GM06990 (cell line): ENCODE results near the gene CEP164.

Experiments
- DNase-seq: peaks from one replicate; pipeline ENCODE4 v3.0.0-alpha.2; 2011; ENCODE audit not compliant: insufficient read length; ENCODE audit errors: extremely low read depth
- H3K27me3 ChIP-seq: replicated peaks from 2 replicates; pipeline ENCODE4 v1.6.0; 2011; ENCODE audit warnings: low read length; ENCODE audit not compliant: control insufficient read depth, insufficient read depth
- H3K36me3 ChIP-seq: 2 replicates; pipeline ENCODE4 v1.5.1; 2011; ENCODE audit warnings: low read length; ENCODE audit not compliant: control insufficient read depth, insufficient read depth
- H3K4me3 ChIP-seq: replicated peaks from 2 replicates; pipeline ENCODE4 v1.5.1; 2011; ENCODE audit warnings: low read depth, mild to moderate bottlenecking, control low read depth, low read length
- TF ChIP-seq, protein P1 (sequence below): IDR thresholded peaks from 2 replicates; pipeline ENCODE4 v1.5.1; 2011; ENCODE audit warnings: low read length, control low read depth, mild to moderate bottlenecking, inconsistent platforms; ENCODE audit not compliant: insufficient read depth, poor library complexity, severe bottlenecking

The CEP164 gene

GRCh38 chr11:117333917-117334316, 6.3 kb downstream of the CEP164 start:
- peaks cover 2% of the 10 kb centered on the region for H3K36me3 ChIP-seq
- H3K27me3 ChIP-seq, result no peaks in the 10 kb centered on the region
- H3K4me3 ChIP-seq, result no peak overlapping the region
- DNase-seq, result no peak
- TF ChIP-seq, protein P1, sequence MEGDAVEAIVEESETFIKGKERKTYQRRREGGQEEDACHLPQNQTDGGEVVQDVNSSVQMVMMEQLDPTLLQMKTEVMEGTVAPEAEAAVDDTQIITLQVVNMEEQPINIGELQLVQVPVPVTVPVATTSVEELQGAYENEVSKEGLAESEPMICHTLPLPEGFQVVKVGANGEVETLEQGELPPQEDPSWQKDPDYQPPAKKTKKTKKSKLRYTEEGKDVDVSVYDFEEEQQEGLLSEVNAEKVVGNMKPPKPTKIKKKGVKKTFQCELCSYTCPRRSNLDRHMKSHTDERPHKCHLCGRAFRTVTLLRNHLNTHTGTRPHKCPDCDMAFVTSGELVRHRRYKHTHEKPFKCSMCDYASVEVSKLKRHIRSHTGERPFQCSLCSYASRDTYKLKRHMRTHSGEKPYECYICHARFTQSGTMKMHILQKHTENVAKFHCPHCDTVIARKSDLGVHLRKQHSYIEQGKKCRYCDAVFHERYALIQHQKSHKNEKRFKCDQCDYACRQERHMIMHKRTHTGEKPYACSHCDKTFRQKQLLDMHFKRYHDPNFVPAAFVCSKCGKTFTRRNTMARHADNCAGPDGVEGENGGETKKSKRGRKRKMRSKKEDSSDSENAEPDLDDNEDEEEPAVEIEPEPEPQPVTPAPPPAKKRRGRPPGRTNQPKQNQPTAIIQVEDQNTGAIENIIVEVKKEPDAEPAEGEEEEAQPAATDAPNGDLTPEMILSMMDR, result no peak

DNA sequence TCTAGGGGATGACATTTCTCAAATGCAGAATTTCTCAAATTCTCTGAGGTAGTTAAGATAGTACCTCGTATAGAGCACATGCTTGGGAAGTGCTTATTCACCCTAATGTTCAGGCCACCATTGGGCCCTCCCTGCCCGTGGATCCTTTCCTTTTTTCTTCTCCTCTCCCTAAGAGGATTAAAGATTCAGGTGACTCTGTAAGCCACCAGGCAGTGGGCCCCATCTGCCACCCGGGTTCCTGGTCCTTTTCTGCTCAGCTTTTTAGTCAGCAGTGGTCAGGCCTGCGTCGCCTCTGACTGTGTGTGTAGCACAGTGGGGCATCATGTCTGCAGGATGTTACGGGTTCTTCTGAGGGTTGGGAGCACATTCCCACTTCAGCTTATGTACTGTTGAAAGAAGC, 7.2 kb downstream of the CEP164 start:
- TF ChIP-seq, protein P1, result no peak
- H3K27me3 ChIP-seq, result no peaks in the 10 kb centered on the region
- peaks cover 2% of the 10 kb centered on the region for H3K36me3 ChIP-seq
- no peak overlapping the region for H3K4me3 ChIP-seq
- no peak for DNase-seq

GRCh38 chr11:117335399-117335798, 7.7 kb downstream of the CEP164 start:
- Histone ChIP-seq H3K4me3 (no peak overlapping the region), H3K27me3 (no peaks in the 10 kb centered on the region)

DNA sequence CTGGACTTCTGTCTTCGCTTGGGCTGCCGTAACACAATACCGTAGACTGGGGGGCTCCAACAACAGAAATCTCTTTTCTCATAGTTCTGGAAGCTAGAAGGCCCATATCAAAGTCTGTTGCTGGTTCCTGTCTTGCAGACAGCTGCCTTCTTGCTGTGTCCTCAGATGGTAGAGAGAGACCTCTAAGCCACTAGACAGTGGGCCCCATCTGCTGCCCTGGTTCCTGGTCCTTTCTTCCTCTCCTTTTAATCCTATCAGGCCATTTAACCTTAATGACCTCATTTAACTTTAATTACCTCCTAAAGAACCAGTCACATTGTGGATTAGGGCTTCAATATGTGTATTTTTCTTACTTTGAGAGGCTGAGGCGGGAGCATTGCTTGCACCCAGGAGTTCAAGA, 9.4 kb downstream of the CEP164 start:
- Histone ChIP-seq H3K27me3 (no peaks in the 10 kb centered on the region), H3K36me3 (peaks cover 5% of the 10 kb centered on the region), H3K4me3 (no peak overlapping the region)
- TF ChIP-seq, protein P1, result no peak
- DNase-seq, result no peak

More at GRCh38 chr11:117335399-117335798, 7.7 kb downstream of the CEP164 start:
- H3K36me3 ChIP-seq, result peaks cover 2% of the 10 kb centered on the region
- no peak for DNase-seq
- TF ChIP-seq, protein P1, result no peak

GRCh38 chr11:117345039-117345438, 17.4 kb downstream of the CEP164 start:
- H3K4me3 ChIP-seq, result no peak overlapping the region

More at GRCh38 chr11:117345039-117345438, 17.4 kb downstream of the CEP164 start:
- TF ChIP-seq, protein P1, result no peak
- no peak for DNase-seq
- no peaks in the 10 kb centered on the region for H3K27me3 ChIP-seq
- peaks cover 7% of the 10 kb centered on the region for H3K36me3 ChIP-seq
